Chondrocyte (in vitro differentiated cells): ENCODE results near the gene HNRNPA3. TPM values are rescaled to one million over a fixed set of nuclear protein-coding genes. Genes with fewer than 3 reads are reported as not detected.

Experiments
- DNase-seq: peaks from one replicate; pipeline ENCODE4 v3.0.0; 2021; ENCODE audit warnings: mixed read lengths, low spot score
- H3K27ac Mint-ChIP-seq: one replicate; pipeline ENCODE4 v1.8.0; 2021; ENCODE audit warnings: mild to moderate bottlenecking, moderate library complexity, mixed read lengths; ENCODE audit not compliant: unreplicated experiment
- H3K27me3 Mint-ChIP-seq: 2 replicates; pipeline ENCODE4 v1.8.0; 2021; ENCODE audit warnings: low read depth, mixed read lengths
- H3K36me3 Mint-ChIP-seq: 2 replicates; pipeline ENCODE4 v1.8.0; 2021; ENCODE audit warnings: low read depth, mixed read lengths
- H3K4me1 Mint-ChIP-seq: 2 replicates; pipeline ENCODE4 v1.8.0; 2021; ENCODE audit warnings: low read depth, mild to moderate bottlenecking, mixed read lengths
- H3K4me3 Mint-ChIP-seq: one replicate; pipeline ENCODE4 v1.8.0; 2021; ENCODE audit warnings: mild to moderate bottlenecking, moderate library complexity, mixed read lengths; ENCODE audit not compliant: unreplicated experiment
- H3K9me3 Mint-ChIP-seq: 2 replicates; pipeline ENCODE4 v1.8.0; 2021; ENCODE audit warnings: low read depth, mixed read lengths
- total RNA-seq: library from RNA; stranded (reverse); gene quantifications from 3 replicates; pipeline ENCODE4 v1.2.1, GENCODE V29; 2021
- TF ChIP-seq, protein P1 (sequence below): fragments of 200-600 bp; sonication (generic); IDR thresholded peaks from 2 replicates; pipeline ENCODE4 v1.5.0; 2021; ENCODE audit warnings: antibody characterized with exemption, mild to moderate bottlenecking, moderate library complexity

The HNRNPA3 gene
- total RNA-seq, 1 donor from 2014 or later: 98.0 TPM

DNA sequence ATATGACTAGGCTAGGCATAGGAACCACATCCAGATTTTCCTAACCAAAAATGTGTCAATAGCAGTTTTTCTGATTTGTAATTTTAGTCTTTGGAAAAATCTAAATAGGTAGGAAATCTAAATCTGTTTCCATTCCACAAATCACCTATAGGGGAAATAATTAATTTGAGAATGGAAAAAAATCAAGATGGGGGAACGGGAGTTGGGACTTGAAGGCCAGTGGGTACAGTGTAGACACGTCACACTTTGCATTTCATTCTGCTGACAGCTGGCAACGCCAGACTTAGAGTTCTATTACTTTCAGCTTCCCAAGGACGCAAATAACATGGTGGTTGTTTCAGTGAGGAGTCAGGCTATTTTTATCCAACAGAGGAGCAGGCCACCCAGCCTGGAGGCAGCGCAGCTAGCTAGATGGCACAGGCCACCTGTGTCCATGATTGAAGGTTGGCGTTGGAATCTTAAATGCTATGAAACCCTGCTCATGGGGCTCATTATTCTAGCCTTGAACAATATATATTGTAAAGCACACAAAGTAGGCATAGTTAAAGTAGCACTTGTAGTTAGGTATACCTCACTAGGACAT lies 23.4 kb downstream of the HNRNPA3 start:
- no peak for DNase-seq
- peaks cover 16% of the 10 kb centered on the region for H3K36me3 Mint-ChIP-seq
- no peak overlapping the region for H3K4me3 Mint-ChIP-seq
- H3K9me3 Mint-ChIP-seq: no peaks in the 10 kb centered on the region
- H3K27me3 Mint-ChIP-seq: no peaks in the 10 kb centered on the region
- peaks cover 63% of the 10 kb centered on the region for H3K4me1 Mint-ChIP-seq
- TF ChIP-seq, protein P1, sequence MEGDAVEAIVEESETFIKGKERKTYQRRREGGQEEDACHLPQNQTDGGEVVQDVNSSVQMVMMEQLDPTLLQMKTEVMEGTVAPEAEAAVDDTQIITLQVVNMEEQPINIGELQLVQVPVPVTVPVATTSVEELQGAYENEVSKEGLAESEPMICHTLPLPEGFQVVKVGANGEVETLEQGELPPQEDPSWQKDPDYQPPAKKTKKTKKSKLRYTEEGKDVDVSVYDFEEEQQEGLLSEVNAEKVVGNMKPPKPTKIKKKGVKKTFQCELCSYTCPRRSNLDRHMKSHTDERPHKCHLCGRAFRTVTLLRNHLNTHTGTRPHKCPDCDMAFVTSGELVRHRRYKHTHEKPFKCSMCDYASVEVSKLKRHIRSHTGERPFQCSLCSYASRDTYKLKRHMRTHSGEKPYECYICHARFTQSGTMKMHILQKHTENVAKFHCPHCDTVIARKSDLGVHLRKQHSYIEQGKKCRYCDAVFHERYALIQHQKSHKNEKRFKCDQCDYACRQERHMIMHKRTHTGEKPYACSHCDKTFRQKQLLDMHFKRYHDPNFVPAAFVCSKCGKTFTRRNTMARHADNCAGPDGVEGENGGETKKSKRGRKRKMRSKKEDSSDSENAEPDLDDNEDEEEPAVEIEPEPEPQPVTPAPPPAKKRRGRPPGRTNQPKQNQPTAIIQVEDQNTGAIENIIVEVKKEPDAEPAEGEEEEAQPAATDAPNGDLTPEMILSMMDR: peak; percentile 28
- peak overlapping the region; percentile 47 for H3K27ac Mint-ChIP-seq

GRCh38 chr2:177237932-177238331 lies 25.3 kb downstream of the HNRNPA3 start:
- Mint-ChIP-seq H3K36me3 (peaks cover 5% of the 10 kb centered on the region), H3K9me3 (no peaks in the 10 kb centered on the region), H3K27me3 (no peaks in the 10 kb centered on the region), H3K4me3 (no peak overlapping the region), H3K27ac (peak overlapping the region; percentile 37), H3K4me1 (peaks cover 83% of the 10 kb centered on the region)
- DNase-seq: no peak
- TF ChIP-seq, protein P1: no peak

- no peak for DNase-seq
- H3K4me3 Mint-ChIP-seq: no peak overlapping the region
- H3K4me1 Mint-ChIP-seq: peaks cover 88% of the 10 kb centered on the region
- peaks cover 1% of the 10 kb centered on the region for H3K36me3 Mint-ChIP-seq
- TF ChIP-seq, protein P1: no peak
- peak overlapping the region; percentile 99 for H3K27ac Mint-ChIP-seq
- no peaks in the 10 kb centered on the region for H3K27me3 Mint-ChIP-seq
- no peaks in the 10 kb centered on the region for H3K9me3 Mint-ChIP-seq
Measured at GRCh38 chr2:177239053-177239452, 26.5 kb downstream of the HNRNPA3 start.

DNA sequence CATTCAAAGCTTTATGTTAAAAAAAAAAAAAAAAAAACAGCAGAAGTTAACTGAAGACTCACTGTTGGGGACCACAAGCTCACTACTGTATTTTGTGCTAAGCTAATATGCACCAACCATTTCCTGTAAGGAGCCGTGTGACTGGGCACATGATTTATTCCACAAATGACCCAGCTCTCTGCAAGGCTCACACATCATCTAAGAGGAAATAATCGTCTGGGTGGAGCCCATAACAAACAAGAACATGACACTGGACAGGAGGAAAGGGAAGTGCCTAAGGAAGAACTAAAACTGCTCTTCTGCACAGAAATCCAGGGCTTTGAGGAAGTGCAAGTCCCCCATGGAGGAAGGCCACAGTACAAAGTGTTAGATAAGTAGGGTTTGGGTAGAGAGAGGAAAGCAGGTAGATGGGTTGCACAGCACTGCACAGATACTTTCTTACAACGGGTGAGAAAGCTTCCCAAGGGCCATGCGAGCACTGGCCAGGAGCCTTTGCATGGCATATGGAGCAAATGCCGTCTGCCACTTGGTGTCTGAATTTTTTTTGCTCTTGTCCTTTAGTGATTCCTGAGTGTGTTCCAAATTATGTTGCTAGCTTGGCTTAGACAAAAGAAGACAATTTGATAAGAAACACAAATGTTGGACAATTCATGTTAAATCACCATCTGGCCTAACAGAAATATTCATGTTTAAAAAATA lies 27.5 kb downstream of the HNRNPA3 start:
- Mint-ChIP-seq H3K4me3 (peak overlapping the region; percentile 24), H3K4me1 (peaks cover 92% of the 10 kb centered on the region), H3K36me3 (peaks cover 1% of the 10 kb centered on the region), H3K27ac (peak overlapping the region; percentile 99), H3K27me3 (no peaks in the 10 kb centered on the region), H3K9me3 (no peaks in the 10 kb centered on the region)
- no peak for DNase-seq
- TF ChIP-seq, protein P1: no peak

DNA sequence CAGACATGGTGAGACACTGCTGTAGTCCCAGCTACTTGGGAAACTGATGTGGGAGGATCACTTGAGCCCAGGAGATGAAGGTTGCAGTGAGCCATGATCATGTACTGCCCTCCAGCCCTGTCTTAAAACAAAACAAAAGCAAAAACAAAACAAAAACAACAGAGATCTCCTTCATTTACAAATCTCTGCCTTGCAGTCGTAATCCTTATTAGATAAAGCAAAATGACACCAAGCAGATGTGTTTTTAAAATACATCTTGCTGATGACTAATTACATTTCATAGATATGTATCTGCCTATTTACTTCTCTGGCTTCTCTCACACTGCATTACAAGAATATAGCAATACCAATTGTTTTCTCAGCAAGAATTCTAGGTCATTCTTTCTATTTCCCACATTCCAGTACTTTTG lies 29.1 kb downstream of the HNRNPA3 start:
- peaks cover 1% of the 10 kb centered on the region for H3K36me3 Mint-ChIP-seq
- peak overlapping the region; percentile 99 for H3K27ac Mint-ChIP-seq
- TF ChIP-seq, protein P1: no peak
- peaks cover 93% of the 10 kb centered on the region for H3K4me1 Mint-ChIP-seq
- no peak for DNase-seq
- H3K4me3 Mint-ChIP-seq: peak overlapping the region; percentile 46
- no peaks in the 10 kb centered on the region for H3K9me3 Mint-ChIP-seq
- no peaks in the 10 kb centered on the region for H3K27me3 Mint-ChIP-seq
